Dendritic cell treated with granulocyte-macrophage colony-stimulating factor and Interleukin-4, amounts not matched to agents 40 ng/mL and 50 ng/mL, for 4 days (primary cell): Measurements from ENCODE around the gene KDM4C.
"Not testable (repeated sequence)": the region's sequence is repeated elsewhere in the genome, so short reads cannot be mapped to it uniquely, and the experiment has no call there.

Experiments used
- H3K27ac Mint-ChIP-seq: one replicate; pipeline ENCODE4 v1.8.0; 2022; ENCODE audit warnings: mild to moderate bottlenecking, mixed read lengths
- H3K27me3 Mint-ChIP-seq: one replicate; pipeline ENCODE4 v1.8.0; 2022; ENCODE audit warnings: mild to moderate bottlenecking, mixed read lengths
- H3K36me3 Mint-ChIP-seq: one replicate; pipeline ENCODE4 v1.8.0; 2022; ENCODE audit warnings: low read depth, mixed read lengths
- H3K4me1 Mint-ChIP-seq: one replicate; pipeline ENCODE4 v1.8.0; 2022; ENCODE audit warnings: low read depth, mixed read lengths
- H3K4me3 Mint-ChIP-seq: one replicate; pipeline ENCODE4 v1.8.0; 2022; ENCODE audit warnings: mild to moderate bottlenecking, moderate library complexity, mixed read lengths
- H3K9me3 Mint-ChIP-seq: one replicate; pipeline ENCODE4 v1.8.0; 2022; ENCODE audit warnings: mixed read lengths
- intact Hi-C: fragments of 100-400 bp; cut with micrococcal nuclease; formaldehyde crosslinking; loops from one replicate; pipeline ENCODE4 v1.15.0; 2022

KDM4C gene

DNA sequence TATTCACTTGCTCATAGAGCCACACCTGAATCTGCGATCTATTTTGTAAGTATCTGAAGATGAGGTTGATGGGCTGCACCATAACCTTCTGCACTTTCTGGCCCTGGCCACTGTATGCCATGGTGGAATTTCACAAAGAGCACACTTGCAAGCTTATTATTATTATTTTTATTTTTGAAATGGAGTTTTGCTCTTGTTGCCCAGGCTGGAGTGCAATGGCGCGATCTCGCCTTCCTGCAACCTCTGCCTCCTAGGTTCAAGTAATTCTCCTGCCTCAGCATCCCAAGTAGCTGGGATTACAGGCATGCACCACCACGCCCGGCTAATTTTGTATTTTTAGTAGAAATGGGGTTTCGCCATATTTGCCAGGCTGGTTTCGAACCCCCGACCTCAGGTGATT, 8.9 kb upstream of the KDM4C start:
- H3K4me3 Mint-ChIP-seq, intact Hi-C loops, H3K36me3 Mint-ChIP-seq, H3K27ac Mint-ChIP-seq, H3K9me3 Mint-ChIP-seq, H3K27me3 Mint-ChIP-seq: not testable (repeated sequence)
- peaks cover 11% of the 10 kb centered on the region for H3K4me1 Mint-ChIP-seq

DNA sequence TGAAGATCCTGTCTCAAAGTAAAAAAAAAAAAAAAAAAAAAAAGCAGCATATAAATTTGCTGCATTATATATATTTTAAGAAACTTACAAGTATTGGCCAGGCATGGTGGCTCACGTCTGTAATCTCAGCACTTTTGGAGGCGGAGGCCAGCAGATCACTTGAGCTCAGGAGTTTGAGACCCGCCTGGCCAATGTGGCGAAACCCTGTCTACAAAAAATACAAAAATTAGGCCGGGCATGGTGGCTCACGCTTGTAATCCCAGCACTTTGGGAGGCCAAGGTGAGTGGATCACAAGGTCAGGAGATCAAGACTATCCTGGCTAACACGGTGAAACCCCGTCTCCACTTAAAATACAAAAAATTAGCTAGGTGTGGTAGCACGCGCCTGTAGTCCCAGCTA, 2.9 kb upstream of the KDM4C start:
- H3K9me3 Mint-ChIP-seq, H3K4me3 Mint-ChIP-seq, H3K27ac Mint-ChIP-seq, intact Hi-C loops, H3K27me3 Mint-ChIP-seq: not testable (repeated sequence)
- Mint-ChIP-seq H3K4me1 (peaks cover 25% of the 10 kb centered on the region), H3K36me3 (peaks cover 19% of the 10 kb centered on the region)

DNA sequence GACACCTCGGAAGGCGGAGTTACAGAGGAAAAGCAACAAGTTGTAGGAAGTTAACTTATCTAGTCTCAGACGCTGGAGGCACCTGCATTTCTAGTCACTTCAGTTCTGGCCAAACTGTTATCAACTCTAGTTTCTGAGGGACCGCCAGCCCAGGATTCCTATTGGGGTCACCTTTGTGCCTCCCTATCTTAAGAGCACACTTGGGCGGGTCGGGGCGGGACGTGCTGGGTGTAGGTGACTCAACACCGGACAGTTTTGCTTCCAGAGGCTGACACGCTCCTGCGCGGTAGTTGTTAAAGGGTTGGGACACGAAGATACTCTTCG, 679 bp upstream of the KDM4C start:
- H3K27ac Mint-ChIP-seq = peak overlapping the region; percentile 100
- peaks cover 19% of the 10 kb centered on the region for H3K36me3 Mint-ChIP-seq
- no peaks in the 10 kb centered on the region for H3K27me3 Mint-ChIP-seq
- no peaks in the 10 kb centered on the region for H3K9me3 Mint-ChIP-seq
- H3K4me1 Mint-ChIP-seq = peaks cover 27% of the 10 kb centered on the region
- intact Hi-C loops = loop anchor here (1.0 to 2.0 kb wide), 2 partner anchors 76 to 344 kb away; partner anchors contain the start of gene UHRF2
- peak overlapping the region; percentile 87 for H3K4me3 Mint-ChIP-seq

DNA sequence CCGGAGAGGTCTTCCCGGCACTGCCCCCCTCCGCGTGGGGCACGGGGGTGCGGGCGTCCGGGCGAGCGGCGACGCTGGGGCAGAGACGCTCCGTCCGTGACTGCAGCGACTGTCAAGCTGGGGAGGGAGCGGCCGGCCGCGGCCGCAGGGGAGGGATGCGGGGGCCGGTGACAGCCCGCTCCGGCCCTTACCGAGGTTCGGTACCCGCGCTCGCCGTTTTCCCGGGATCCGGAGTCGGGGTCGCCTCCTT, 400 bp downstream of the KDM4C start:
- intact Hi-C loops = no loop called here
- no peaks in the 10 kb centered on the region for H3K27me3 Mint-ChIP-seq
- H3K4me1 Mint-ChIP-seq = peaks cover 33% of the 10 kb centered on the region
- peak overlapping the region; percentile 87 for H3K4me3 Mint-ChIP-seq
- H3K9me3 Mint-ChIP-seq = peaks cover 5% of the 10 kb centered on the region
- peak overlapping the region; percentile 100 for H3K27ac Mint-ChIP-seq
- H3K36me3 Mint-ChIP-seq = peaks cover 24% of the 10 kb centered on the region

DNA sequence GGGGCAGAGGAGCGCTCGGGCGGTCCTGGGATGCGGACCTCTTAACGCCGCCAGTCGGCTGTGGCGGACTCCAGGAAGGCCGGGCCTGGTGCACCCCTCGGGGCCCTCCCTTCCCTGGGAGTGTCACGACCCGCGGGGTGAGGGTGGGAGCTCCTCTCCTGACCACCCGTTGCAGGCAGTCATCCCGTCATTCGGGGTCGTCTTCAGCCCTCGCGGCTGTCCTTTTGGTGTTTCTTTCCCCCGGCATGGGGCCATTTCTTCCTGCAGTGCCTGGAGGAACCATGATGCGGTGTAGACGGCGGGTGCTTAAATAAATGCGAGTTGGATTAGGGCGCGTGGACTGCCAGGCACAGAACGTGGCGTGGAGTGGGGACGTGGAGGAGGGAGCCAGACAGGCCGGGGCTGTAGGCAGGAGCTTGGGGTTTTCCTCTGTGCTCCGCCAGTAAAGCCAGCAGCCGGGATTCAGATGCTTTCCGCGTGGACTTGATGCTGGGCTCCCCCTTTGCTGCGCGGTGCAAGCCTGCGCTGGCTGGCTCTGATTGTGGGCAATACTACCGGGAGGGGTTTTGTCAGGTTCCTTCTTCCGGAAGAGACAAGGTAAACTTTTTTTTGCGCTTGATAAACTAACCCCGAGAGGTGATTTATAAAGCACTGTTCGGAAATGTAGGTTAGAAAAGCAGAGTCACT, 868 bp downstream of the KDM4C start:
- intact Hi-C loops = no loop called here
- Mint-ChIP-seq H3K27ac (peak overlapping the region; percentile 100), H3K4me3 (peak overlapping the region; percentile 87), H3K36me3 (peaks cover 27% of the 10 kb centered on the region), H3K4me1 (peaks cover 38% of the 10 kb centered on the region), H3K9me3 (peaks cover 9% of the 10 kb centered on the region), H3K27me3 (no peaks in the 10 kb centered on the region)

DNA sequence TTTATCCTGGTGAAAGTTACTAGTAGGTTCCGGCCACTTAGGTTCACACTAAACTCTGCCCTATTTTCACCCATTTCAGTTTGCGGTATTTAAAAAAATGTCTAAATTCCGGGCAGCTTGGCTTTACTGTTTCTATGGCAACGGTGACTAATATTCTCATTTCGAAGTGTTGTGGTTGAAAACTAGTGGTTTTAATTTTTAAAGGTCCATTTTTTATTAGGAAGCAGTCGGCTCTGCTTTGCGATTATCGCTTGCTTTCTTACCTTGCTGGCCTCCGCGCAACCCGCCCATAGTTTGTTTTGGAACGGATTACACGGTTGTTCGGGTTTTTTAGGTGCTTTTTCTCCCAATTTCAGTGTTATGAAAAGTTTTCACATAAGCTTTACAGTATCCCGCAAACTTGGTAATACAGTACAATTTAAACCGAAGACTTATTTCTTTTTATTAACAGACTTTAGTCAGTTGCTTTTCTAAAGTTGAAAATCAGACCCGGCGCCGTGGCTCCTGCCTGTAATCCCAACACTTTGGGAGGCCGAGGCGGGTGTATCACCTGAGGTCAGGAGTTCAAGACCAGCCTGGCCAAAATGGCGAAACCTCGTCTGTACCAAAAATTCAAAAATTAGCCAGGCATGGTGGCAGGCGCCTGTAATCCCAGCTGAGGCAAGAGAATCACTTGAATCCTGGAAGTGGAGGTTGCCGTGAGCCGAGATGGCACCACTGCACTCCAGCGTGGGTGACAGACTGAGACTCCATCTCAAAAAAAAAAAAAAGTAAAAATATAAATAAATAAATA, 1.6 kb downstream of the KDM4C start:
- H3K27ac Mint-ChIP-seq = peak overlapping the region; percentile 100
- H3K36me3 Mint-ChIP-seq = peaks cover 27% of the 10 kb centered on the region
- peak overlapping the region; percentile 87 for H3K4me3 Mint-ChIP-seq
- H3K27me3 Mint-ChIP-seq = no peaks in the 10 kb centered on the region
- intact Hi-C loops = no loop called here
- H3K9me3 Mint-ChIP-seq = peaks cover 9% of the 10 kb centered on the region
- H3K4me1 Mint-ChIP-seq = peaks cover 45% of the 10 kb centered on the region

DNA sequence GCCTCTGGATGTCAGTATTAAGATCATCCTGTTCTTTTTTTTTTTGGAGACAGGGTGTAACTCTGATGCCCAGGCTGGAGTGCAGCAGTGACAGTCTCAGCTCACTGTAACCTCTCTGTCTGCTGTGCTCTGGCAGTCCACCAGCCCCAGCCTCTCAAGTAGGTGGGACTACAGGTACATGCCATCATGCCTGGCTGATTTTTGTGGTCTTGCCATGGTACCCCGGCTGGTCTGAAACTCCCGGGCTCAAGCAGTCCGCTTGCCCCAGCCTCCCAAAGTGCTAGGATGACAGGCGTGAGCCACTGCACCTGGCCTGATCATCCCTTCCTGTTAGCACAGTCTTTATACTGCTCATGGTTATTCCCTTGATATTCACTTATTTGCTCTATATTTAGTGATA, 3.5 kb downstream of the KDM4C start:
- Mint-ChIP-seq H3K4me1 (peaks cover 56% of the 10 kb centered on the region), H3K4me3 (no peak overlapping the region), H3K9me3 (peaks cover 9% of the 10 kb centered on the region), H3K27me3 (no peaks in the 10 kb centered on the region), H3K36me3 (peaks cover 27% of the 10 kb centered on the region), H3K27ac (no peak overlapping the region)
- intact Hi-C loops = no loop called here

DNA sequence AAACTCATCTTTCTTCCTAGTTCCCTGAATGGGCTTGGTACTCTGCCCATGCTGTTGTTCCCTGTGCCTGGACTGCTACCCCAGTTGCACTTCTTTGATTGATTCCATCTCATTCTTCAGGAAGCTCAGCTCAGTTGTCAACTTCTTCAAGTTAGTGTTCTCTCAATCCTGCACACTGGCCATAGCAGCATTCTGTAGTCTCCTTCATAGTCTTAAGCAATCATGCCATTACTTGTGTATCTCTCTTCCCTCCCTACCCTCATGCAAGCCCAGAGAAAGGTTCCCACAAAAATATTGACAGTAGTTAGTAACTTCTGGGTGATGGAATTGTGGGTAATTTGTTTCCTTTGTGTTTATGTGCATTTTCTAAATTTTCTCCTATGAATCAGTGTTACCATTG, 5.5 kb downstream of the KDM4C start:
- H3K4me1 Mint-ChIP-seq = peaks cover 52% of the 10 kb centered on the region

DNA sequence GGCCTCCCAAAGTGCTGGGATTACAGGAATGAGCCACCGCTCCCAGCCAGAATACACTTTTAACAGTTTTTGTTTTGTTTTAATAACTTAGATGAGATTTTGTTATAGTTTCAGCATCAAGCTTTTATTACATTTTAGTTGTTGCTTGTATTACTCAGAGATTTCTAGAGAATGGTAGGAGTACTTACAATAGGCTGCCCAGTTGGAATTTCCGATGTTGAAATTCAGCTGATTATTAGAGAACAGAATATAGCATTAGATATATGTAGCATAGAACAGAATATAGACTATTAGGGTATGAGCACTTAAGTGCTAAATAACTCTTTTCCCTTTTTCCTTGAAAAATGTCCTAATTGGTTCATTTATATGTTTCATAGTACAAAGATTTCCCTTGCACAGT, 6.2 kb downstream of the KDM4C start:
- Mint-ChIP-seq H3K36me3 (peaks cover 7% of the 10 kb centered on the region), H3K27me3 (no peaks in the 10 kb centered on the region), H3K27ac (no peak overlapping the region), H3K4me1 (peaks cover 49% of the 10 kb centered on the region), H3K4me3 (no peak overlapping the region), H3K9me3 (peaks cover 9% of the 10 kb centered on the region)
- intact Hi-C loops = no loop called here

More for the DNA sequence above, 5.5 kb downstream of the KDM4C start:
- H3K9me3 Mint-ChIP-seq = peaks cover 9% of the 10 kb centered on the region
- H3K36me3 Mint-ChIP-seq = peaks cover 15% of the 10 kb centered on the region
- intact Hi-C loops = no loop called here
- H3K27ac Mint-ChIP-seq = peak overlapping the region; percentile 7
- no peaks in the 10 kb centered on the region for H3K27me3 Mint-ChIP-seq
- H3K4me3 Mint-ChIP-seq = no peak overlapping the region

DNA sequence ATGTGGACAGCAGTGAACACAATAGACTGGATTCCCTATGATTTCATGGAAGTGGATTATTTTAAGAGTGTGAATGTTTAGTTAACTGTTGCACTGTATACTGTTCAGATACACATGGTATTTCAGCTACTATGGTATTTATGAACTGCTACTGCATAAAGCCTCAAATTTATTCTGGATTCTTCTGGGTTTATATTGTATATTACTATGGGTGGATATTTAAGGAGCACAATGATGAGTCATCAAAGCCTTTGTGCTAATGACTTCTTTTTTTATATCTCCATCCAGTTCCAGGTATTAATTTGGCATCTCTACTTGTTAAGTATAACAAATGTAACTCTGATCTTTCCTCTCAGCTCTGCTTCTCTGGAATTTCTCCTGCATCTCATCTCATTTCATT, 6.8 kb downstream of the KDM4C start:
- Mint-ChIP-seq H3K27me3 (no peaks in the 10 kb centered on the region), H3K4me3 (no peak overlapping the region), H3K36me3 (peaks cover 7% of the 10 kb centered on the region), H3K4me1 (peaks cover 53% of the 10 kb centered on the region), H3K9me3 (peaks cover 9% of the 10 kb centered on the region), H3K27ac (no peak overlapping the region)
- intact Hi-C loops = no loop called here

DNA sequence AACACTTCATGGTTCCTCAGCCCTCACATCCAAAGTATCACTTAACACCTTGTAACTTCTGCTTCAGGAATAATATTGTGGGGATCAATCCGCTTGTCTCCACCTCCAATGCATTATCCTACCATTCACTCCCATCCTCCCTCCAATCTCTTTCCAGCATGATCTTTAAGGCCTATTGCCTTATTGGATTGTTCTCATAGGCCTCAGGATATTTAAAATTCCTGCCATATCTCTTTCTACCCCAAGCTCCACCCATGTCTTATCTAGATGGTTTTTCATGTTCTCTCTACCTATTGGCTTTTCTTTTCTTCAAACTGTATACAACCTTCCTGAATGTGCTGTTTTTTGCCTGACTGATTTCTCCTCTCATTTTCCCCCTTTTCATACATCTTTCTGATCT, 7.2 kb downstream of the KDM4C start:
- H3K27ac Mint-ChIP-seq = no peak overlapping the region
- intact Hi-C loops = no loop called here
- H3K4me1 Mint-ChIP-seq = peaks cover 51% of the 10 kb centered on the region
- H3K4me3 Mint-ChIP-seq = no peak overlapping the region
- no peaks in the 10 kb centered on the region for H3K27me3 Mint-ChIP-seq
- H3K9me3 Mint-ChIP-seq = peaks cover 9% of the 10 kb centered on the region
- H3K36me3 Mint-ChIP-seq = peaks cover 7% of the 10 kb centered on the region

DNA sequence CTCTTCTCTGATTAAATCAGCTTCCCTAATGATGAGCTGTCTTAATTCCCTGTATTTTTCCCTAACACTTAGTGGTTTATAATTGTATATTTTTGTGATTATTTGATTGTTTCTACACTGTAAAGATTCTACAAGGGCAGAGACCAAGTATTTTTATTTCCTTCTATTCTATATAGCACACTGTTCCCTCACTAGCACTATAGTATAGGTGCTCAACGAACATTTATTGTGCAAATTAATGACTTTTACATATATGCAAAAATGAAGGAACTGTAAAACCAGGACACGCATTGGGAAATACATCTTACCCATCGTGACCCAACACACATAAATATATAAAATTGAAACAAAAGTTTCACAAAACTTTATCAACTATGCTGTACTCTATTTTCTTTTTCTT, 7.6 kb downstream of the KDM4C start:
- Mint-ChIP-seq H3K36me3 (peaks cover 7% of the 10 kb centered on the region), H3K27ac (no peak overlapping the region), H3K4me1 (peaks cover 48% of the 10 kb centered on the region), H3K27me3 (no peaks in the 10 kb centered on the region), H3K9me3 (peaks cover 9% of the 10 kb centered on the region), H3K4me3 (no peak overlapping the region)
- intact Hi-C loops = no loop called here

DNA sequence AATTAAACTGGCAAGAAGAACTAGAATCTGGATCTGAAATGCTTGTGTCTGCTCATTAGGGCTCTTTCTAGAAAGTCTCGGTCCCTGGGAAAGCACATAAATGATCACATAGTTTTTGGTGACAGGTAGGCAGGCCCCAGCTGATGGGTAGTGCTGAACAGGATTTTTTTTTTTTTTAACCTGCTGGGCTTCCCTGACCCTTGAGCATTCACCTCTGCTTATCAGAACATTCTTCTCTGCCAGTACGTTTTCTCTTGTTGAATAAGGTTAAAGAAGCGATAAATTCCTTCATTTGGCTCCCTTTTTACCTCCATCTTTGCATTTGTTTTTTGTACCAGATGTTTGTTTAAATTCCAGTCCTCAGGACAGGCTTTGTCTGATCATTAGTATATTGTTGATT, 8.8 kb downstream of the KDM4C start:
- Mint-ChIP-seq H3K9me3 (peaks cover 9% of the 10 kb centered on the region), H3K4me3 (no peak overlapping the region), H3K27ac (no peak overlapping the region), H3K36me3 (peaks cover 7% of the 10 kb centered on the region), H3K4me1 (peaks cover 39% of the 10 kb centered on the region), H3K27me3 (no peaks in the 10 kb centered on the region)
- intact Hi-C loops = no loop called here

DNA sequence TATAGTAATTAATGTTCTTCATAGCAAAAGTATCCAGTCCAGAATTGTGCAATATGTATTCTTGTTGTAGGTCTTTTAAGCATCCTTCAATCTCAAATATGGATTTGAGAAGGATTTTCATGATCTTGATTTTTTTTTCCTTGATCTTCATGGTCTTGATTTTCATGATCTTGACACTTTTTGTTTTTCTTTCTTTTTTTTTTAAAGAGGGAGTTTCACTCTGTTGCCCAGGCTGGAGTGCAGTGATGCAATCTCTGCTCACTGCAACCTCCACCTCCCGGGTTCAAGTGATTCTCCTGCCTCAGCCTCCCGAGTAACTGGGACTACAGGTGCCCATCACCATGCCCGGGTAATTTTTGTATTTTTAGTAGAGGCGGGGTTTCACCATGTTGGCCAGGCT, 10.8 kb downstream of the KDM4C start:
- peaks cover 29% of the 10 kb centered on the region for H3K4me1 Mint-ChIP-seq
- H3K27me3 Mint-ChIP-seq, H3K36me3 Mint-ChIP-seq, intact Hi-C loops, H3K27ac Mint-ChIP-seq, H3K4me3 Mint-ChIP-seq, H3K9me3 Mint-ChIP-seq: not testable (repeated sequence)

DNA sequence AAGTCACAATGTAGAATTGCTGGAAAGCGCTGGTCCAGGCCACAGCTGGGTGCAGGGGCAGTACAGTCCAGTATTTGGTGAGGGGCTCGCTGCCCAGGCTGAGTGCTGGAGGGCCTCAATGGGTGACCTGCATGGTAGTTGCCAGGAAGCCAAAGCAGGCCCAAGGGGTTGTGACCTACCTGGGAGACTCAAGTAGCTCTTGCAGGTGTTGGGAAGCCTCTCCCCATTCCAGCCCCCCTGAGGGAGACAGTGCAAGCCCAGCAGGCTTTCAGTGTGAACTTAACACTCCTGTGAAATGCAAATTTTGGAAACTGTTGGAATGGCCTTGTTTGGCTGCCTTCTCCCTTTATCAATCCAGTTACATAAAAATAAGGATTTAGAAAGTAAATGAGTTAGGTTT, 13.9 kb downstream of the KDM4C start:
- Mint-ChIP-seq H3K27me3 (no peaks in the 10 kb centered on the region), H3K4me3 (no peak overlapping the region), H3K27ac (no peak overlapping the region), H3K9me3 (no peaks in the 10 kb centered on the region), H3K4me1 (peaks cover 15% of the 10 kb centered on the region), H3K36me3 (no peaks in the 10 kb centered on the region)
- intact Hi-C loops = no loop called here
